ENCODE measurements around the gene FAM50B. TPM values are rescaled to one million over a fixed set of nuclear protein-coding genes. Genes with fewer than 3 reads are reported as not detected.

The FAM50B gene
- total and polyA plus RNA-seq, 2 of the 13 experiments (the other 11 are each of a cell fraction or from before 2014, with no cell fraction given): 0.05 TPM; not detected in 1

GRCh38 chr6:3838992-3839867, 9.9 kb upstream of the FAM50B start (continued):
- TF ChIP-seq TGIF2 (CRISPR knock-in tag; IDR thresholded peaks at IDR 0.05) (no peak), CBX5 (CRISPR knock-in tag; IDR thresholded peaks at IDR 0.05; ENCODE audit: borderline replicate concordance) (peak; percentile 38; the same call in 1 of the 2 replicates), ZBTB43 (CRISPR knock-in tag; conservative IDR thresholded peaks at IDR 0.05) (0 out of 2 replicates have a peak, but pooled peaks have one; percentile 15), NFYB (CRISPR knock-in tag; IDR thresholded peaks at IDR 0.05) (peak; percentile 25; the same call in 1 of the 2 replicates), ZNF660 (CRISPR knock-in tag; IDR thresholded peaks at IDR 0.05; ENCODE audit: borderline replicate concordance, low read depth) (no peak), NAIF1 (CRISPR knock-in tag; IDR thresholded peaks at IDR 0.05; ENCODE audit: borderline replicate concordance) (no peak), ZNF343 (CRISPR knock-in tag; IDR thresholded peaks at IDR 0.05) (no peak; the same call in 1 of the 2 replicates), DDIT3 (CRISPR knock-in tag; IDR thresholded peaks at IDR 0.05) (no peak), GLI4 (CRISPR knock-in tag; IDR thresholded peaks at IDR 0.05; ENCODE audit: borderline replicate concordance) (no peak), MTF1 (CRISPR knock-in tag; IDR thresholded peaks at IDR 0.05) (no peak), KLF16 (CRISPR knock-in tag; IDR thresholded peaks at IDR 0.05) (peak in 1 of 2 experiments; percentile 71; a peak in 2 of 4 replicates), ARID4A (CRISPR knock-in tag; IDR thresholded peaks at IDR 0.05; ENCODE audit: borderline replicate concordance) (no peak; the same call in 1 of the 2 replicates), SOX13 (IDR thresholded peaks at IDR 0.05) (peak; percentile 38; the same call in 1 of the 2 replicates), SOX13 (CRISPR knock-in tag; conservative IDR thresholded peaks at IDR 0.05 in 1 of 2, IDR thresholded peaks at IDR 0.05 in 1 of 2) (peak in 1 of 2 experiments; percentile 75; a peak in 2 of 4 replicates), ZNF143 (CRISPR knock-in tag; IDR thresholded peaks at IDR 0.05) (no peak)
- TF ChIP-seq, protein P1, sequence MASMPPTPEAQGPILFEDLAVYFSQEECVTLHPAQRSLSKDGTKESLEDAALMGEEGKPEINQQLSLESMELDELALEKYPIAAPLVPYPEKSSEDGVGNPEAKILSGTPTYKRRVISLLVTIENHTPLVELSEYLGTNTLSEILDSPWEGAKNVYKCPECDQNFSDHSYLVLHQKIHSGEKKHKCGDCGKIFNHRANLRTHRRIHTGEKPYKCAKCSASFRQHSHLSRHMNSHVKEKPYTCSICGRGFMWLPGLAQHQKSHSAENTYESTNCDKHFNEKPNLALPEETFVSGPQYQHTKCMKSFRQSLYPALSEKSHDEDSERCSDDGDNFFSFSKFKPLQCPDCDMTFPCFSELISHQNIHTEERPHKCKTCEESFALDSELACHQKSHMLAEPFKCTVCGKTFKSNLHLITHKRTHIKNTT (CRISPR knock-in tag; IDR thresholded peaks at IDR 0.05): no peak
- TF ChIP-seq, protein P2, sequence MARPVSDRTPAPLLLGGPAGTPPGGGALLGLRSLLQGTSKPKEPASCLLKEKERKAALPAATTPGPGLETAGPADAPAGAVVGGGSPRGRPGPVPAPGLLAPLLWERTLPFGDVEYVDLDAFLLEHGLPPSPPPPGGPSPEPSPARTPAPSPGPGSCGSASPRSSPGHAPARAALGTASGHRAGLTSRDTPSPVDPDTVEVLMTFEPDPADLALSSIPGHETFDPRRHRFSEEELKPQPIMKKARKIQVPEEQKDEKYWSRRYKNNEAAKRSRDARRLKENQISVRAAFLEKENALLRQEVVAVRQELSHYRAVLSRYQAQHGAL (CRISPR knock-in tag; IDR thresholded peaks at IDR 0.05; ENCODE audit: not compliant biosample characterization): no peak
- TF ChIP-seq, protein P3, sequence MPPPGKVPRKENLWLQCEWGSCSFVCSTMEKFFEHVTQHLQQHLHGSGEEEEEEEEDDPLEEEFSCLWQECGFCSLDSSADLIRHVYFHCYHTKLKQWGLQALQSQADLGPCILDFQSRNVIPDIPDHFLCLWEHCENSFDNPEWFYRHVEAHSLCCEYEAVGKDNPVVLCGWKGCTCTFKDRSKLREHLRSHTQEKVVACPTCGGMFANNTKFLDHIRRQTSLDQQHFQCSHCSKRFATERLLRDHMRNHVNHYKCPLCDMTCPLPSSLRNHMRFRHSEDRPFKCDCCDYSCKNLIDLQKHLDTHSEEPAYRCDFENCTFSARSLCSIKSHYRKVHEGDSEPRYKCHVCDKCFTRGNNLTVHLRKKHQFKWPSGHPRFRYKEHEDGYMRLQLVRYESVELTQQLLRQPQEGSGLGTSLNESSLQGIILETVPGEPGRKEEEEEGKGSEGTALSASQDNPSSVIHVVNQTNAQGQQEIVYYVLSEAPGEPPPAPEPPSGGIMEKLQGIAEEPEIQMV (CRISPR knock-in tag; IDR thresholded peaks at IDR 0.05; ENCODE audit: low read depth): 0 out of 2 replicates have a peak, but pooled peaks have one; percentile 3

Measured in HepG2 (cell line).